Measurements from ENCODE around the gene MAN1A2.

DNA sequence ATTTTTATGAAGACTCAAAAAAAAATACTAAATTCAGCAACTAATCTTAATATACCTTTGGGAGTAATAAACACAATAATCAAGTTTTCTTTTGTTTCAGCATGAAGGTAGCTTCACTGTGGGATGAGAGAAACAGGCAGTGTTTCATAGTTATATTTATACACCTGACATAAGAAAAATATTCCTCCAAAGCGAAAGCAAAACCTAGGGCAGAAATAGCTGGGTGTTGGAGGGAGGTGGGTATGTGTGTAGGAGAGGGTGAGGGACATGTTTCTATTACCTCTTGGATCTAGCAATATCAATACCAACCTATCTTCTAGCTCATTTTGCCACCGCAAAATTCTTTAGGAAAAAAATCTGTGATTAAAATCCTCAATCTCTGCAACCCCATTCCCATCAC, 24.9 kb upstream of the MAN1A2 start:
- TF ChIP-seq, protein P1, sequence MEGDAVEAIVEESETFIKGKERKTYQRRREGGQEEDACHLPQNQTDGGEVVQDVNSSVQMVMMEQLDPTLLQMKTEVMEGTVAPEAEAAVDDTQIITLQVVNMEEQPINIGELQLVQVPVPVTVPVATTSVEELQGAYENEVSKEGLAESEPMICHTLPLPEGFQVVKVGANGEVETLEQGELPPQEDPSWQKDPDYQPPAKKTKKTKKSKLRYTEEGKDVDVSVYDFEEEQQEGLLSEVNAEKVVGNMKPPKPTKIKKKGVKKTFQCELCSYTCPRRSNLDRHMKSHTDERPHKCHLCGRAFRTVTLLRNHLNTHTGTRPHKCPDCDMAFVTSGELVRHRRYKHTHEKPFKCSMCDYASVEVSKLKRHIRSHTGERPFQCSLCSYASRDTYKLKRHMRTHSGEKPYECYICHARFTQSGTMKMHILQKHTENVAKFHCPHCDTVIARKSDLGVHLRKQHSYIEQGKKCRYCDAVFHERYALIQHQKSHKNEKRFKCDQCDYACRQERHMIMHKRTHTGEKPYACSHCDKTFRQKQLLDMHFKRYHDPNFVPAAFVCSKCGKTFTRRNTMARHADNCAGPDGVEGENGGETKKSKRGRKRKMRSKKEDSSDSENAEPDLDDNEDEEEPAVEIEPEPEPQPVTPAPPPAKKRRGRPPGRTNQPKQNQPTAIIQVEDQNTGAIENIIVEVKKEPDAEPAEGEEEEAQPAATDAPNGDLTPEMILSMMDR (IDR thresholded peaks at IDR 0.05 in 2 of 3, conservative IDR thresholded peaks at IDR 0.05 in 1 of 3; ENCODE audit: control insufficient read depth in 2 of 3, extremely low read depth in 1 of 3, insufficient read depth in 1 of 3, low read depth in 3 of 3, low read length in 3 of 3), result no peak
- TF ChIP-seq POLR2A (IDR thresholded peaks at IDR 0.05; ENCODE audit: low read depth, low read length) (no peak), ATF7 (IDR thresholded peaks at IDR 0.05; ENCODE audit: low read depth) (no peak), MYC (IDR thresholded peaks at IDR 0.05; ENCODE audit: insufficient read depth, insufficient read length, insufficient replicate concordance, low read length, severe bottlenecking) (no peak), LARP7 (IDR thresholded peaks at IDR 0.05) (no peak)
- TF ChIP-seq, protein P2, sequence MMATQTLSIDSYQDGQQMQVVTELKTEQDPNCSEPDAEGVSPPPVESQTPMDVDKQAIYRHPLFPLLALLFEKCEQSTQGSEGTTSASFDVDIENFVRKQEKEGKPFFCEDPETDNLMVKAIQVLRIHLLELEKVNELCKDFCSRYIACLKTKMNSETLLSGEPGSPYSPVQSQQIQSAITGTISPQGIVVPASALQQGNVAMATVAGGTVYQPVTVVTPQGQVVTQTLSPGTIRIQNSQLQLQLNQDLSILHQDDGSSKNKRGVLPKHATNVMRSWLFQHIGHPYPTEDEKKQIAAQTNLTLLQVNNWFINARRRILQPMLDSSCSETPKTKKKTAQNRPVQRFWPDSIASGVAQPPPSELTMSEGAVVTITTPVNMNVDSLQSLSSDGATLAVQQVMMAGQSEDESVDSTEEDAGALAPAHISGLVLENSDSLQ (IDR thresholded peaks at IDR 0.05), result no peak
